ENCODE data around the gene NFAM1. TPM values are rescaled to one million over a fixed set of nuclear protein-coding genes. Genes with fewer than 3 reads are reported as not detected.

The NFAM1 gene
- total RNA-seq, 8 experiments from 2014 or later, result 0.16 to 1.1 (median 0.54) TPM

DNA sequence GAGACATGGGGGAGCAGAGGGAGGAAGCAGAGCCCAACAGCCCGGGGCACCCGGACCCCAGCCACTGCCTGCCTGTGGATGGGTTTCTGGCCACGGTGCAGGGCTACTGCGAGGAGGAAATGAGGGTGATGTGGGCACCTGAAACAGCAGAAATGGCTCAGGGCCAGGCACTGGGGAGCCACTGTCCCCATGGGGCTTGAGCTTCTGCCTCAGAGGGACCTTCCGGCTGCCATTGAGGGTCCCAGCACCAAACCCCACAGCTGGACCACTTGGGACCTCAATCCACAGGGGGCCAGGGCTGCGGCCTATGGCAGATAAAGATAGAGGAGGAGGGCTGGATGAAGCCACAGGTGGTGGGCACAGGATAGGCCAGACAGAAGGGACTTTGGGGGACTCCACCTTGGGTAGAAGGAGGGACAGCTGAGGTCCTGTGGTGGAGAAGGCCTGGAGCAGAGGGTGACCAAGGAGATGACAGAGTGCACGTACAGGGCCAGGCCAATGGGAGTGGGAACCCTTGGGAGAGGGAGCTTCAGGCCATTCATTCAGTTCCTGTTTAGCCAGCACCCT, 48.3 kb downstream of the NFAM1 start:
- in situ Hi-C loops (cut with MboI; ENCODE audit: low pct_unique_long_range_greater_than_20kb in 2 of 9, low sequenced_read_pairs in 9 of 9, unreplicated experiment in 9 of 9), result no loop called here
- no peak for ATAC-seq (replicated peaks in 6 of 8)
- Histone ChIP-seq H3K4me1 (replicated peaks in 1 of 2) (peaks cover 38 to 39% of the 10 kb centered on the region in 2 donors), H3K27ac (no peak overlapping the region), H3K4me3 (no peak overlapping the region)
- 71% methylated on average over 1 of the region's 7 CpGs; no CpG with 5 or more reads in 9 of the 10 experiments for WGBS, 10 experiments

DNA sequence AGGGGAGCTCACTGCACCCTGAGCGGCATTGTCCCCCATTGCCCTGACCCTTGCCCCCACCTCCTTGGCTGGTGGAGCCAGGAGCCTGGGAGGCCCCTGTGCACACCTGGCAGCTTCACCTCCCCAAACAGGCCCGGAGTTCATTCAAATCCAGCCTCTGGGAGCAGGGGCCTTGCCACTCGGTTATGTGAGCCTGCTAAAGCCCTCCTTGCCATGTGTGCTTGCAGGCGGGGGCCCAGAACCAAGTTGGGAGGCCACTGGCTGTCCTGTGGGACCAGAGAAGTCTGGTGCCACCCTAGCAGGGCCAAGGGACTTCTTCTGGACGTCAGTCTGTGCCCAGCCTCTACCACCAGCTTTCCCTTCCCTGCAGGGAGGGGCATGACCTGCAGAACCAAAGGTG, 48.9 kb downstream of the NFAM1 start:
- Histone ChIP-seq H3K4me3 (no peak overlapping the region), H3K4me1 (replicated peaks in 1 of 2) (peaks cover 31 to 34% of the 10 kb centered on the region in 2 donors), H3K27ac (no peak overlapping the region)
- ATAC-seq (replicated peaks in 6 of 8), result no peak
- in situ Hi-C loops (cut with MboI; ENCODE audit: low pct_unique_long_range_greater_than_20kb in 2 of 9, low sequenced_read_pairs in 9 of 9, unreplicated experiment in 9 of 9), result no loop called here
- WGBS, 10 experiments, result 57 to 100% (median 100%) methylated on average over 1 of the region's 5 CpGs; no CpG with 5 or more reads in 5 of the 10 experiments

DNA sequence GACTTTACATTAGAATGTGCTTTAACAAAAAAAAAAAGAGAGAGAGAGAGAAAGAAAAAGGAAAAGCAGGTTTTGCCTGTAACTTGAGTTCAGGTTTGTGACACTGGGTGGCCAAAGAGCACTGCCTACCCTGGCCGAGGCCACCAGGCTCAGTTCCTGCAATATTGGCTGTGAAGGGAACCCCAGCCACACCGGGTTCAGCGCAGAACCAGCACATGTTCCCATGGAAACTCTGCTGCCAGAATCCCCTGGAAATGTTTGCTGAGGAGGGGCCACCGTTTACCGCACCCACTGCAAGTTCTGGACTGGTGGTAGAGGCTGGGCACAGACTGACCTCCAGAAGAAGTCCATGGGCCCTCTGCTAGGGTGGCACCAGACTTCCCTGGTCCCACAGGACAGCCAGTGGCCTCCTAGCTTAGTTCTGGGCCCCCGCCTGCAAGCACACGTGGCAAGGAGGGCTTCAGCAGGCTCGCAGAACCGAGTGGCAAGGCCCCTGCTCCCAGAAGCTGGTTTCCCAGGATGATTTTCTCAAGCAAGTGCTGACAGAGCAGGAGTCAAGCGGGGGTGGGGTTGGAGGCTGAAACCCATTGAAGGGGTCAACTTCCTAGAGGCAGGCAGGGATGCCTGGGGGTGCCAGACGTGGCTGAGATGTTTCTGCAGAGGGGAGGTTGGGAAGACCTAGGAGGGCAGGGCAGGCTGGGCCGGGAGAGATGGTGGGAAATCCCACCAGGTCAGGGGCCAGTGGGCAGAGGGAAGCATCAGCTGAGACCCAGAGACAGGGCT, 51.2 kb downstream of the NFAM1 start:
- WGBS, 10 experiments, result 17 to 90% (median 47%) methylated on average over 1 to 3 of the region's 12 CpGs; no CpG with 5 or more reads in 3 of the 10 experiments
- peak in 2 of 8 experiments; percentile 4 to 48 for ATAC-seq (replicated peaks in 6 of 8)
- in situ Hi-C loops (cut with MboI; ENCODE audit: low pct_unique_long_range_greater_than_20kb in 2 of 9, low sequenced_read_pairs in 9 of 9, unreplicated experiment in 9 of 9), result no loop called here
- H3K4me3 ChIP-seq, result no peak overlapping the region
- H3K27ac ChIP-seq, result peak overlapping the region in 1 of 2 donors; percentile 6
- H3K4me1 ChIP-seq (replicated peaks in 1 of 2), result peaks cover 37 to 42% of the 10 kb centered on the region in 2 donors

DNA sequence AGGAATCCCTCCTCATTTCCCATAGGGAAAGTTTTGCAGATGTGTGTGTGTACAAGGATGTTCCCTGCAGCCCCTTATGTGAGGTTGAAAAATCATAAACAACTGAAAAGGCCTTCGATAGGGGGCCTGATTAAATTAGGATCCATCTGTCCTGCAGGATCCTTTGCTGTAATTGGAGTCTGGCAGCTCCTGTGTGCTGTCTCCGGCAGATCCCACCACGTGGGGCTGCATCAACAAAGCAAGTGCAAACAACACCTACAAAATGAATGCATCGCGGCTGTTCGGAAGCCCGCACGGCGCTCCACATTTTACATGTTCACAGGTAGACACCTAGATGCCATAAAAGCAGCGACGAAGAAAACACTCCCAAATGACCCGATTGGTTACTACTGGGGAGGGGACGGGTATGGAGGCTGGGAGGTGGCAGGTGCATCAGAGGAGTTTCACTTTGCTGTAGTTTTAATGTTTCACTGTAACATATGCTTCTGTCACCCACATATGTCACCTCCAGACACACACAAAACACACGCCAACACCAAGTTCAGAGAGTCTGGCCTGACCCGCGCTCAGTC, 52.2 kb downstream of the NFAM1 start:
- in situ Hi-C loops (cut with MboI; ENCODE audit: low pct_unique_long_range_greater_than_20kb in 2 of 9, low sequenced_read_pairs in 9 of 9, unreplicated experiment in 9 of 9), result no loop called here
- no peak for ATAC-seq (replicated peaks in 6 of 8)

DNA sequence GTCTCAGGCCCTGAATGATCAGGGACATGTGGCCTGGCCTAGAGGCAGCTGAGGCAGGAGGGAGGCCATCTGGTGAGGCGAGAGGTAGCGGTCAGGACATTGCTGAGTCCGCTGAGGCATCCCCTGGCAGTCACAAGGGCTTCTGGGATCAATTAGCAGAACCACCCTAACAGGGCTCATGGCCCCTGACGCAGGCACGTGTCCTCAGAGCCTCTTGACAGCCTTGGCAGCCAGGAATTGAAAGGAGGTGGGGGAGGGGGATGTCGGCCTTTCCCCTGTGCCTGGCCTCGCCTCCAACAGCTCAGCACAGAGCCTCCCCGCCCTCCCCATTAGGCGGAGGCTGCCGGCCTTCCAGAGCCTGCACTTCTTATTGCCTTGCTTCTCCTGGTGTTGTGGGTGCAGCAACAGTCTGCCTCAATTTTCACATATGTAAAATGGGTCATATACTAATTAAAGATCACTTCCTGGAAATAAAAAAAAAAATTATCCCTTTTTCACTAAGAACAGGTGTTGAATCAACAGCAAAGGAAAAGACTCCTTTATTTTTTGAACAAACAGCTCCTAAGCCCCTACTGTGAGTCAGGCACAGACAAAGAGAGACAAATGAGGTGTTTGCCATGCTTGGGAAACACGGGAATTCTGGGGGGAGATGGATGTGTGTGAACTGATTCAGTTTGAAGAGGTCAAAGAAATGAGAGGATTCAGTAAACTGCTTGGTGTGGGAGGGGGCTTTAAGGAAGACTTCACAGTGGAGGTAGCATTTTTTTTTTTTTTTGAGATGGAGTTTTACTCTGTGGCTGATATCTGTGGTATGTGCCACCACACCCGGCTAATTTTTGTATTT, 55.3 kb downstream of the NFAM1 start:
- peaks cover 37 to 53% of the 10 kb centered on the region in 2 donors for H3K4me1 ChIP-seq (replicated peaks in 1 of 2)
- 0 to 60% (median 39%) methylated on average over 1 to 7 of the region's 12 CpGs; no CpG with 5 or more reads in 3 of the 10 experiments for WGBS, 10 experiments
- ATAC-seq (replicated peaks in 6 of 8), result peak; percentile 54 to 94 (median 86)
- in situ Hi-C loops (cut with MboI; ENCODE audit: low pct_unique_long_range_greater_than_20kb in 2 of 9, low sequenced_read_pairs in 9 of 9, unreplicated experiment in 9 of 9), result no loop called here
- H3K27ac ChIP-seq, result peak overlapping the region; percentile 14 to 48
- H3K4me3 ChIP-seq, result no peak overlapping the region

More for the DNA sequence above, 52.2 kb downstream of the NFAM1 start:
- Histone ChIP-seq H3K4me3 (no peak overlapping the region), H3K27ac (no peak overlapping the region), H3K4me1 (replicated peaks in 1 of 2) (peaks cover 37 to 42% of the 10 kb centered on the region in 2 donors)
- WGBS, 10 experiments, result 49 to 100% (median 75%) methylated on average over 1 to 10 of the region's 16 CpGs; no CpG with 5 or more reads in 4 of the 10 experiments

DNA sequence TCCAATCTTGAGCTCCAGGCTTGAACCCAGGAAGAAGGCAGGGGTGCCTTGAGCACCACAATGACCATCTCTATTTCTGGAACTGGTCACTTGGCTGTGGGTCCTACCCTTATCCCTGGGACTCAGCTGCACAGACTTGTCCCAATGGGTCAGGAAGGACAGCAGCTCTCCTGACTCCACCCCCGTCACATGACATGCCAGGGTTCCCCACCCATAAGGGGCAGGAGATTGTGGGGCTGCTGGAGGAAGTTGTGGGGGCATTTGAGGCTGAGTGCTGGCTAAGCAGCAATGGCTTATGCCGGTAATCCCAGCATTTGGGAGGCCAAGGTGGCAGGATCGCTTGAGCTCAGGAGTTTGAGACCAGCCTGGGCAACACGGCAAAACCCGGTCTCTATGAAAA, 56.2 kb downstream of the NFAM1 start:
- Histone ChIP-seq H3K4me3 (no peak overlapping the region), H3K4me1 (replicated peaks in 1 of 2) (peaks cover 36 to 54% of the 10 kb centered on the region in 2 donors), H3K27ac (peak overlapping the region in 1 of 2 donors; percentile 48)
- no peak for ATAC-seq (replicated peaks in 6 of 8)
- in situ Hi-C loops (cut with MboI; ENCODE audit: low pct_unique_long_range_greater_than_20kb in 2 of 9, low sequenced_read_pairs in 9 of 9, unreplicated experiment in 9 of 9), result no loop called here
- 40 to 100% (median 74%) methylated on average over 1 to 5 of the region's 5 CpGs; no CpG with 5 or more reads in 5 of the 10 experiments for WGBS, 10 experiments

DNA sequence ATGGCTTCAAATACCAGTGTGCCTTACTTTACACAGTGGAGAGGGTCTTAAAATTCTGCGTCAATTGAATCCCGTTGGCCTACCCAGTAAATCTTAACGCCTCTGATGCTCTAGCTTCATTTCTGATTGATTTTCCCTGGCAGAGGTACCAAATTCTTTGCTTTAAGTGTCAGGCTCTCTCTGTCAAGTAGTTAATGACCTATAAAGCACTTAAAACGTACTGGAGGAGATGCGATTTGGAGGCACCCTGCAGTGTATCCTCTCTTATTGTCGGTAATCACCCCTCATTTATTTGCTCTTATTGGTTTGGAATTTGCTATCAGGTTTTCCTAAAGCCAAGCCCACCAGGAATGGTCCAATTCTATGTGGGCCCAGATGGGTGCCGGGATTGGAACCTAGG, 59.2 kb downstream of the NFAM1 start:
- WGBS, 10 experiments, result 59 to 96% (median 78%) methylated on average over 2 to 6 of the region's 7 CpGs; no CpG with 5 or more reads in 2 of the 10 experiments
- no peak for ATAC-seq (replicated peaks in 6 of 8)
- Histone ChIP-seq H3K27ac (no peak overlapping the region), H3K4me3 (no peak overlapping the region), H3K4me1 (replicated peaks in 1 of 2) (peaks cover 31 to 45% of the 10 kb centered on the region in 2 donors)
- in situ Hi-C loops (cut with MboI; ENCODE audit: low pct_unique_long_range_greater_than_20kb in 2 of 9, low sequenced_read_pairs in 9 of 9, unreplicated experiment in 9 of 9), result no loop called here

DNA sequence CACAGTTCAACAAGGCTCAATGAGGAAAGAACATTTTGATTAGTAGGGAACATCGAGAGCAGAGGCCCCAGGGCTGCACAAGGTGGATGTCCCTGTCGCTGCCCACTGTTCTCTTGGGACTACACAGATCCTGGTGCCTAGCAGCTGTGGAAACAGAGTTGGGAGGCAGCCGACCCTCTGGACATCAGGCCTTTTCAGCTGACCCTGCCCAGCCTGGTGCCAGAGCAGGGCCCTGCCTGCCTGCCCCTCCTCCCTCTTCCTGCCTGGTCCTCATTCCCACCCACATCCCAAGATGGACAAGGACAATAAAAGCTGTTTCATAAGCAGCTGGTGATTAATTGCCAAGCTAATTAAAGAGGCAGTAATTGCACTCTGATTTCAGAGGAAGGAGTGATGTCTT, 60.7 kb downstream of the NFAM1 start:
- no peak for ATAC-seq (replicated peaks in 6 of 8)
- Histone ChIP-seq H3K4me1 (replicated peaks in 1 of 2) (peaks cover 31 to 45% of the 10 kb centered on the region in 2 donors), H3K4me3 (no peak overlapping the region), H3K27ac (peak overlapping the region in 1 of 2 donors; percentile 16)
- in situ Hi-C loops (cut with MboI; ENCODE audit: low pct_unique_long_range_greater_than_20kb in 2 of 9, low sequenced_read_pairs in 9 of 9, unreplicated experiment in 9 of 9), result no loop called here
- 0 to 57% (median 30%) methylated on average over 1 to 3 of the region's 3 CpGs; no CpG with 5 or more reads in 5 of the 10 experiments for WGBS, 10 experiments

DNA sequence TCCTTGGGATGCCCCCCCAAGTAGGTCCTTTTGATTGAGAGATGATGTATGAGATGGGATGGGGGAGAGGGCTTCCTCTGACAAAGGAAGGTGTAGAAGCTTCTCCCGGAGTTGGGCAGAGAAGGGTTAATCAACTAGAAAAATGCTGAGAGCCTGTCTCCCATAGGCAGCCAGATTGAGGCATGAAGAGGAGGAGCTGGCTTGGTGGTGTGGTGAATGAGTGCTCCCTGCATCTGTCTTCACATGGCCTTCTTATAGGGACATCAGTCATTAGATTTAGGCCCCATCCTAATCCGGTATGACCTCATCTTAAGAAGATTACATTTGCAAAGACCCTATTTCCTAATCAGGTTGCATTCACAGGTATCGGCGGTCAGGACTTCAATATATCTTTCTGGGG, 61.1 kb downstream of the NFAM1 start:
- WGBS, 10 experiments, result 20 to 92% (median 57%) methylated on average over 1 to 4 of the region's 4 CpGs; no CpG with 5 or more reads in 3 of the 10 experiments
- Histone ChIP-seq H3K4me3 (no peak overlapping the region), H3K27ac (peak overlapping the region in 1 of 2 donors; percentile 16), H3K4me1 (replicated peaks in 1 of 2) (peaks cover 32 to 45% of the 10 kb centered on the region in 2 donors)
- in situ Hi-C loops (cut with MboI; ENCODE audit: low pct_unique_long_range_greater_than_20kb in 2 of 9, low sequenced_read_pairs in 9 of 9, unreplicated experiment in 9 of 9), result no loop called here
- ATAC-seq (replicated peaks in 6 of 8), result no peak

DNA sequence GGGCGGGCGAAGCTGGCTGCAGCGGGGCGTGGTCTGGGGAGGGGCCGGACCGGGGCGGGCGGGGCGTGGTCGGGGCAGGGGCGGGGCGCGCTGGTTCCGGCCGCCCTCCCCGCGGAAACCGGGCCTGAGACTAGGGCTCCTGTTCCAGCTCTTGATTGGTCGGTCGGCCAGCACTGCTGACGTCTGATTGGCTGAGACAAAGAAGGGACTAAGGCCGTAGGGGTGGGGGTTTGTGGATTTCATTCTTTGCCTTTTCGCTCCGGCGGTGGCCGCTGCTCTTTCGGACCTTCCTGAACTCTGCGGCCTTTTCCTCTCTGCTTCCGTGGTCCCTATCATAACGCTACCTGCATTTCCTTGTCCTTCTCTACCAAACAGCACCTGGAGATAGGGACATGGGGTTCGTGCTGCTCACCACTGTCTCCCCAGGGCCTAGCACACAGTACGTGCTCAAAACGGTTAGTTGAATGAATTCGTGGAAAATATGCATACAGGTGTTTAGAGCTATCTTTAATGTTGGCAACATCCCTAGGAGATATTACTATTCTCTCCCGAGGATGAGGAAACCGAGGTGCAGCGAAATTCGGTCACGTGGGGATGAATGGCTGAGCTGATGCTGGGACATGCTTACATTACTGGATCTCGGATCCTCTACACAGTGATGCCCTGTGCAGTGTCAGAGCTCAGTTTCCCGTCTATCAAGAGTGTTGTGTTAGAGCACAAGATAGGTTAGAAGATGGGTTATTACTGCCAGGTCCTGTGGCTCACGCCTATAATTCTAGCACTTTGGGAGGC, 62.8 kb downstream of the NFAM1 start:
- H3K4me1 ChIP-seq (replicated peaks in 1 of 2), result peaks cover 47 to 56% of the 10 kb centered on the region in 2 donors
- H3K4me3 ChIP-seq, result peak overlapping the region; percentile 53 to 64 (median 59)
- in situ Hi-C loops (cut with MboI; ENCODE audit: low pct_unique_long_range_greater_than_20kb in 2 of 9, low sequenced_read_pairs in 9 of 9, unreplicated experiment in 9 of 9), result no loop called here
- peak overlapping the region in 1 of 2 donors; percentile 52 for H3K27ac ChIP-seq
- ATAC-seq (replicated peaks in 6 of 8), result peak; percentile 87 to 96 (median 89)
- WGBS, 10 experiments, result 0 to 100% (median 20%) methylated on average over 1 to 12 of the region's 42 CpGs; no CpG with 5 or more reads in 2 of the 10 experiments

DNA sequence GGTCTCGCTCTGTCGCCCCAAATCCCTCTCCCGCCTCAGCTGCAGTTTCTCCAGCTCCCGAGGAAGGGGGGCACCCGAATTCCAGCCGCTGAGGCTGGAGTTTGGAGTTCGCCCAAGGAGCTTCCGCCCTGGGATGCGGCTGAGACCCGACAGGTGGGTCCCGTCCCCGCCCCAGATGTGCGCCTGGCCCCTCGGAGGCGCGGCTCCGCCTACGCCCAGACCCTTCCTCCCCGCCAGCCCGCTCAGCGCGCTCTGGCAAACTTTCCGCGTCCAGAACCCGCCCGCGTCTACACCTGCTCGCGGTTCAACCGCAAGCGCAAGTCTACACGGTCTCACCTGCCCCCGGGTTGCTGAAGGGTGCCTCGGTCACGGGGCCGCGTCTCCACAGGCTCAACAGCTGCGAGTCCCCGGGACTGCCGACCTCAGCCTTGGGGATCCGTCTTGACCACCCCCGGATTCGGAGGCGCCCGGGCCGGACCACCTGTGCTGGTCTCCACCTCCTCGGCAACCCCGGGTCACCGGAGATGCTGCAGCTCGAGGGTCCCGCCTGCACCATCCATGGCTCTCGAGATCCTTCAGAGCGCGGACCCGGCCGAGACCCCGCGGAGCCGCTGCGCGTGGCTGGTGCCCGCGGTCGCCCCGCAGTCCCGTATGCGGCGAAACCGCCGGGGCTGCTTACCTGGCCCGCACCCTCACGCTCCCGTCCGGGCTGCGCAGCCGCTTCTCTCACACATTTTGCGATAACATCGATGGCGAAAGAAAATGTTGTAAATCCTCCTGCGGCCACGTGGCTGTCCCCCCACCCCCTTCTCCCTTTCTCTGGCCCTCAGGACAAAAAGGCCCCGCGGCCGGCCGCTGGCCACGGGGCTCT, 63.6 kb downstream of the NFAM1 start:
- Histone ChIP-seq H3K4me1 (replicated peaks in 1 of 2) (peaks cover 55 to 65% of the 10 kb centered on the region in 2 donors), H3K4me3 (peak overlapping the region; percentile 53 to 64 (median 59)), H3K27ac (peak overlapping the region; percentile 52 to 81)
- in situ Hi-C loops (cut with MboI; ENCODE audit: low pct_unique_long_range_greater_than_20kb in 2 of 9, low sequenced_read_pairs in 9 of 9, unreplicated experiment in 9 of 9), result no loop called here
- peak in 6 of 8 experiments; percentile 3 to 58 (median 47) for ATAC-seq (replicated peaks in 6 of 8)
- 0 to 1% (median 1%) methylated on average over 5 to 17 of the region's 86 CpGs; no CpG with 5 or more reads in 7 of the 10 experiments for WGBS, 10 experiments
